Measurements from ENCODE around the gene FAM187B. TPM values are rescaled to one million over a fixed set of nuclear protein-coding genes. Genes with fewer than 3 reads are reported as not detected.

FAM187B gene
- polyA plus RNA-seq, 1 donor (not counting 4 experiments of a cell fraction or from before 2014, with no cell fraction given): not detected

GRCh38 chr19:35208121-35208520, 20.4 kb downstream of the FAM187B start:
- TF ChIP-seq CTCF (optimal IDR thresholded peaks at IDR 0.05 in 1 of 3, IDR thresholded peaks at IDR 0.05 in 1 of 3, conservative IDR thresholded peaks at IDR 0.05 in 1 of 3; ENCODE audit: extremely low read depth in 1 of 3, insufficient read depth in 2 of 3, low read length in 3 of 3) (no peak), EZH2 (IDR thresholded peaks at IDR 0.05; ENCODE audit: low read length) (no peak)
- dilution Hi-C loops (cut with MboI; ENCODE audit: extremely low pct_ligation_motif_present, low sequenced_read_pairs): no loop called here
- Histone ChIP-seq H3K4me3 (ENCODE audit: control insufficient read depth in 2 of 3, extremely low read depth in 1 of 3, insufficient read depth in 2 of 3, low read depth in 1 of 3, low read length in 3 of 3) (no peak overlapping the region), H3K36me3 (ENCODE audit: control insufficient read depth in 2 of 2, extremely low read depth in 1 of 2, insufficient read depth in 2 of 2, low read length in 2 of 2) (no peaks in the 10 kb centered on the region), H3K79me2 (ENCODE audit: control insufficient read depth, insufficient read depth, low read length) (no peaks in the 10 kb centered on the region), H3K27ac (ENCODE audit: control insufficient read depth, insufficient read depth, low read length) (no peak overlapping the region), H3K4me2 (ENCODE audit: control insufficient read depth, extremely low read depth, insufficient read depth, low read depth, low read length) (no peak overlapping the region), H4K20me1 (ENCODE audit: control insufficient read depth, extremely low read depth, insufficient read depth, low read length) (no peaks in the 10 kb centered on the region), H2AFZ (ENCODE audit: control insufficient read depth, low read length) (no peak overlapping the region), H3K9me1 (ENCODE audit: control insufficient read depth, extremely low read depth, insufficient read depth, low read length) (no peaks in the 10 kb centered on the region), H3K4me1 (ENCODE audit: control insufficient read depth, extremely low read depth, insufficient read depth, low read length) (no peaks in the 10 kb centered on the region), H3K9ac (ENCODE audit: control insufficient read depth, extremely low read depth, insufficient read depth, low read length) (no peak overlapping the region), H3K27me3 (ENCODE audit: control insufficient read depth, extremely low read depth, insufficient read depth, low read length) (no peaks in the 10 kb centered on the region), H3K9me3 (ENCODE audit: control insufficient read depth, low read depth, low read length) (no peaks in the 10 kb centered on the region)
- DNase-seq (ENCODE audit: low read depth, low spot score): no peak
- FAIRE-seq: no peak

DNA sequence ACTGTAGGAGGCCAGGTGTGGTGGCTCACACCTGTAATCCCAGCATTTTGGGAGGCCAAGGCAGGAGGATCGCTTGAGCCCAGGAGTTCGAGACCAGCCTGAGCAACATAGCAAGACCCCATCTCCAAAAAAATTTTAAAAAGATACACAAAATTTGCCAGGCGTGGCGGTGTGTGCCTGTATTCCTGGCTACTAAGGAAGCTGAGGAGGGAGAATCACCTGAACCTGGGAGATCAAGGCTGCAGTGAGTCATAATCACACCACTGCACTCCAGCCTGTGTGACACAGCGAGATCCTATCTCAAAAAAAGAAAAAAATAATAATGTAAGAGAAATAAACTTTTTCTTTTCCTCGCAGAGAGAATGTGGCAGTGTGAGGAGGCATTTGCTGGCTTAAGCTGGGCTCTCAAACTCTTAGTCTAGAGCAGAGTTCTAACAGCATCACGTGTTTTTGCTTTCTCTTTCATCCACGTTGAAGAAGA, 21.1 kb downstream of the FAM187B start:
- no peak overlapping the region for H3K4me2 ChIP-seq (ENCODE audit: control insufficient read depth, extremely low read depth, insufficient read depth, low read depth, low read length)
- H3K9me3 ChIP-seq (ENCODE audit: control insufficient read depth, low read depth, low read length): no peaks in the 10 kb centered on the region
- no peaks in the 10 kb centered on the region for H3K4me1 ChIP-seq (ENCODE audit: control insufficient read depth, extremely low read depth, insufficient read depth, low read length)
- FAIRE-seq (no peak), DNase-seq (ENCODE audit: low read depth, low spot score) (no peak)
- no peak overlapping the region for H2AFZ ChIP-seq (ENCODE audit: control insufficient read depth, low read length)
- no peak overlapping the region for H3K4me3 ChIP-seq (ENCODE audit: control insufficient read depth in 2 of 3, extremely low read depth in 1 of 3, insufficient read depth in 2 of 3, low read depth in 1 of 3, low read length in 3 of 3)
- H3K9me1 ChIP-seq (ENCODE audit: control insufficient read depth, extremely low read depth, insufficient read depth, low read length): no peaks in the 10 kb centered on the region
- no peak overlapping the region for H3K9ac ChIP-seq (ENCODE audit: control insufficient read depth, extremely low read depth, insufficient read depth, low read length)
- dilution Hi-C loops (cut with MboI; ENCODE audit: extremely low pct_ligation_motif_present, low sequenced_read_pairs): no loop called here
- no peaks in the 10 kb centered on the region for H3K36me3 ChIP-seq (ENCODE audit: control insufficient read depth in 2 of 2, extremely low read depth in 1 of 2, insufficient read depth in 2 of 2, low read length in 2 of 2)
- TF ChIP-seq EZH2 (IDR thresholded peaks at IDR 0.05; ENCODE audit: low read length) (no peak), CTCF (optimal IDR thresholded peaks at IDR 0.05 in 1 of 3, IDR thresholded peaks at IDR 0.05 in 1 of 3, conservative IDR thresholded peaks at IDR 0.05 in 1 of 3; ENCODE audit: extremely low read depth in 1 of 3, insufficient read depth in 2 of 3, low read length in 3 of 3) (no peak)
- H4K20me1 ChIP-seq (ENCODE audit: control insufficient read depth, extremely low read depth, insufficient read depth, low read length): no peaks in the 10 kb centered on the region
- no peaks in the 10 kb centered on the region for H3K79me2 ChIP-seq (ENCODE audit: control insufficient read depth, insufficient read depth, low read length)
- H3K27ac ChIP-seq (ENCODE audit: control insufficient read depth, insufficient read depth, low read length): no peak overlapping the region
- H3K27me3 ChIP-seq (ENCODE audit: control insufficient read depth, extremely low read depth, insufficient read depth, low read length): no peaks in the 10 kb centered on the region
